ENCODE results near the gene ZFP42. TPM values are rescaled to one million over a fixed set of nuclear protein-coding genes. Genes with fewer than 3 reads are reported as not detected.
A peak's percentile ranks its signal among the peaks of the same experiment; 100 is the strongest.
"Not testable (repeated sequence)": the region's sequence is repeated elsewhere in the genome, so short reads cannot be mapped to it uniquely, and the experiment has no call there.

Gene ZFP42
- polyA plus RNA-seq, 1 donor: 0.34 TPM

DNA sequence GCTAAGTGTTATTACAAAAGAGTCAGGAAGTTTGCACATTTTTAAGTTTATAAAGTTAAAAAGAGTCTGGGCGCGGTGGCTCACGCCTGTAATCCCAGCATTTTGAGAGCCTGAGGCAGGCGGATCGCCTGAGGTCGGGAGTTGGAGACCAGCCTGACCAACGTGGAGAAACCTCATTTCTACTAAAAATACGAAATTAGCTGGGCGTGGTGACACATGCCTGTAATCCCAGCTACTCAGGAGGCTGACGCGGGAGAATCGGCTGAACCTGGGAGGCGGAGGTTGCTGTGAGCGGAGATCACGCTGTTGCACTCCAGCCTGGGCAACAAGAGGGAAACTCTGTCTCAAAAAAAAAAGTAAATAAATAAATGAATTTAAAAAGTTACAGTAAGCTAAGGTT, 2.4 kb downstream of the ZFP42 start:
- not testable (repeated sequence) for H3K27ac ChIP-seq (ENCODE audit: low read length); H3K36me3 ChIP-seq (ENCODE audit: control insufficient read depth, insufficient read depth, low read length); H3K4me3 ChIP-seq (ENCODE audit: low read length); DNase-seq; H3K4me1 ChIP-seq (ENCODE audit: control insufficient read depth, insufficient read depth, low read length); H3K9me3 ChIP-seq (ENCODE audit: control insufficient read depth, low read depth, low read length)
- WGBS (ENCODE audit: insufficient coverage, low lambda C conversion rate): no CpG with 5 or more reads among the region's 15 CpGs
- H3K27me3 ChIP-seq (ENCODE audit: control insufficient read depth, insufficient read depth, low read length): peaks cover 22% of the 10 kb centered on the region

- Histone ChIP-seq H3K27ac (ENCODE audit: low read length) (no peak overlapping the region), H3K4me3 (ENCODE audit: low read length) (no peak overlapping the region), H3K9me3 (ENCODE audit: control insufficient read depth, low read depth, low read length) (peaks cover 4% of the 10 kb centered on the region), H3K36me3 (ENCODE audit: control insufficient read depth, insufficient read depth, low read length) (no peaks in the 10 kb centered on the region), H3K4me1 (ENCODE audit: control insufficient read depth, insufficient read depth, low read length) (no peaks in the 10 kb centered on the region), H3K27me3 (ENCODE audit: control insufficient read depth, insufficient read depth, low read length) (peaks cover 22% of the 10 kb centered on the region)
- WGBS (ENCODE audit: insufficient coverage, low lambda C conversion rate): no CpG with 5 or more reads among the region's 2 CpGs
- no peak for DNase-seq
Measured at GRCh38 chr4:187999406-187999932, 3.9 kb downstream of the ZFP42 start.

GRCh38 chr4:188002323-188002722, 6.8 kb downstream of the ZFP42 start:
- no peaks in the 10 kb centered on the region for H3K4me1 ChIP-seq (ENCODE audit: control insufficient read depth, insufficient read depth, low read length)
- no peak overlapping the region for H3K4me3 ChIP-seq (ENCODE audit: low read length)
- no peaks in the 10 kb centered on the region for H3K27me3 ChIP-seq (ENCODE audit: control insufficient read depth, insufficient read depth, low read length)
- no peaks in the 10 kb centered on the region for H3K9me3 ChIP-seq (ENCODE audit: control insufficient read depth, low read depth, low read length)
- H3K36me3 ChIP-seq (ENCODE audit: control insufficient read depth, insufficient read depth, low read length): no peaks in the 10 kb centered on the region
- WGBS (ENCODE audit: insufficient coverage, low lambda C conversion rate): no CpG with 5 or more reads among the region's 2 CpGs
- no peak for DNase-seq
- H3K27ac ChIP-seq (ENCODE audit: low read length): no peak overlapping the region

GRCh38 chr4:188002751-188003150, 7.2 kb downstream of the ZFP42 start:
- Histone ChIP-seq H3K36me3 (ENCODE audit: control insufficient read depth, insufficient read depth, low read length) (no peaks in the 10 kb centered on the region), H3K4me3 (ENCODE audit: low read length) (no peak overlapping the region), H3K9me3 (ENCODE audit: control insufficient read depth, low read depth, low read length) (no peaks in the 10 kb centered on the region), H3K27ac (ENCODE audit: low read length) (no peak overlapping the region), H3K4me1 (ENCODE audit: control insufficient read depth, insufficient read depth, low read length) (no peaks in the 10 kb centered on the region), H3K27me3 (ENCODE audit: control insufficient read depth, insufficient read depth, low read length) (no peaks in the 10 kb centered on the region)
- no peak for DNase-seq
- whole genome bisulfite sequencing (ENCODE audit: insufficient coverage, low lambda C conversion rate): no CpG with 5 or more reads among the region's 7 CpGs

GRCh38 chr4:188005561-188005960, 10.0 kb downstream of the ZFP42 start:
- no peak for DNase-seq
- WGBS (ENCODE audit: insufficient coverage, low lambda C conversion rate): 71% methylated on average over 1 of the region's 3 CpGs
- no peak overlapping the region for H3K27ac ChIP-seq (ENCODE audit: low read length)
- no peaks in the 10 kb centered on the region for H3K27me3 ChIP-seq (ENCODE audit: control insufficient read depth, insufficient read depth, low read length)
- no peaks in the 10 kb centered on the region for H3K4me1 ChIP-seq (ENCODE audit: control insufficient read depth, insufficient read depth, low read length)
- H3K4me3 ChIP-seq (ENCODE audit: low read length): no peak overlapping the region
- H3K9me3 ChIP-seq (ENCODE audit: control insufficient read depth, low read depth, low read length): no peaks in the 10 kb centered on the region
- H3K36me3 ChIP-seq (ENCODE audit: control insufficient read depth, insufficient read depth, low read length): no peaks in the 10 kb centered on the region

DNA sequence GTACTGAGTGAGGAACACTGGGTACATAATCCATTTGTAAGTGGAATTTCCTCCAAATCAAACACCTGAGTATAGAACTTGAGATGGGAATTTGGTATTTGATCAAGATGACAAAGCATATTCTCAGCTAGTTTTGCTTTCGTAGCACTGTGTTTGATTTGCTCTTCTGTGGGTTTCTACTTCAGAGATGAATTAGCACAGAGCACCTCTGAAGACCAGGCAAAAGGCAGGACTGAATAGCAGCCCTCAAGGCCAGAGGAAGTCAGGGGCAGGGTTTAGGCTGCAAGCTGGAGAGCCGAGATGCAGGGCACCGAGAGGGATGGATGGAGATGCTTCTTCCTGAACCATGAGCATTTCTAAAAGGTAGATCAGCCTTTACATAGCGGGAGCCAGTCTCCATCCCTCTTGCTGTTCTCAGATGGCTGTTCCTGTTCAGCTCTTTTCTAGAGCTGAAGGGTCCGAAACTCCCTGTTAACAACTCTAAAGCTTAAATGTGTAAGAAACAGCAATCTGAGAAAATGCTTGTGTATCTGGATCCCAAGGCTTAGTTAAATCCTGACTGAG, 10.8 kb downstream of the ZFP42 start:
- no peak for DNase-seq
- no CpG with 5 or more reads among the region's 5 CpGs for WGBS (ENCODE audit: insufficient coverage, low lambda C conversion rate)
- H3K27me3 ChIP-seq (ENCODE audit: control insufficient read depth, insufficient read depth, low read length): no peaks in the 10 kb centered on the region

DNA sequence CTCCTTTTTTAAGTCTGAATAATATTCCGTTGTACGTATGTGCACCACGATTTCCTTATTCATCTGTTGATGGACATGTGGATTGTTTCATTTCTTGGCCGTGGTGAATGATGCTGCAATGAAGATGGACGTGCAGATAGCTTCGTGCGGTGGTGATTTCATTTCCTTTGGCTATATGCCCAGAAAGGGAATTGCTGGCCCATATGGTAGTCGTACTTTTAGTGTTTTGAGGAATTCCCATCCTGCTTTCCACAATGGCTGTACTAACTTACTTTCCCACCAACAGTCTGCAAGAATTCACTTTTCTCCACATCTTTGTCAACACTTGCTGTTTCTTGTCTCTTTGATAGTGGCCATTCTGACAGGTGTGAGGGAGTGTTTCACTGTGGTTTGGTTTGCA, 12.8 kb downstream of the ZFP42 start:
- no peaks in the 10 kb centered on the region for H3K4me1 ChIP-seq (ENCODE audit: control insufficient read depth, insufficient read depth, low read length)
- DNase-seq: no peak
- WGBS (ENCODE audit: insufficient coverage, low lambda C conversion rate): 60% methylated on average over 1 of the region's 8 CpGs

More for the DNA sequence above, 10.8 kb downstream of the ZFP42 start:
- no peak overlapping the region for H3K4me3 ChIP-seq (ENCODE audit: low read length)
- H3K27ac ChIP-seq (ENCODE audit: low read length): no peak overlapping the region
- H3K9me3 ChIP-seq (ENCODE audit: control insufficient read depth, low read depth, low read length): no peaks in the 10 kb centered on the region
- H3K4me1 ChIP-seq (ENCODE audit: control insufficient read depth, insufficient read depth, low read length): no peaks in the 10 kb centered on the region
- no peaks in the 10 kb centered on the region for H3K36me3 ChIP-seq (ENCODE audit: control insufficient read depth, insufficient read depth, low read length)

DNA sequence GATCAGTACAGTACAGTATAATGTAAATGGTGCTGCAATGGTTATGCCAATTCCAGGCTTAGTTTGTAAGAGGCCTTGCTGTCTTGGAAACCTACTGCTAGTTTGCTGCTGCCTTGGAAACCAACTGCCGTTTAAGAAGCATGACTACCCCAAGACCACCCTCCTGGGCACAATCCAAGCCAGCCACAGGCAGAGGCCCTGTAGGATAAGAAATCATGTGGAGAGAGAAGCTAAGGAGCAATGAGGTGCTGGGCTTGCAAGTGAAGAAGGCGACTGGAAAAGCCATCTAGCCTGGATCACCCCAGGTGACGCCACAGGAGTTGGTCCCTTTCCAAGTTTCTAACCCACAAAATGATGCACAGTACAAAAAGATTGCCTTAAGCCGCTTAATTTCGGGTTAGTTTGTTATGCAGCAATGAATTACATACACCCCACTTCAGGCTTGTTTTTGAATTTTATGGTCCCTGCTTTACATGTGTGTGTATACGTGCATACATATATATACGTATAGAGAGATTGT, 16.9 kb downstream of the ZFP42 start:
- Histone ChIP-seq H3K27ac (ENCODE audit: low read length) (no peak overlapping the region), H3K4me3 (ENCODE audit: low read length) (no peak overlapping the region), H3K4me1 (ENCODE audit: control insufficient read depth, insufficient read depth, low read length) (no peaks in the 10 kb centered on the region), H3K27me3 (ENCODE audit: control insufficient read depth, insufficient read depth, low read length) (no peaks in the 10 kb centered on the region), H3K9me3 (ENCODE audit: control insufficient read depth, low read depth, low read length) (no peaks in the 10 kb centered on the region), H3K36me3 (ENCODE audit: control insufficient read depth, insufficient read depth, low read length) (no peaks in the 10 kb centered on the region)
- no peak for DNase-seq
- 95% methylated on average over 2 of the region's 7 CpGs for WGBS (ENCODE audit: insufficient coverage, low lambda C conversion rate)

More for the DNA sequence above, 12.8 kb downstream of the ZFP42 start:
- no peaks in the 10 kb centered on the region for H3K27me3 ChIP-seq (ENCODE audit: control insufficient read depth, insufficient read depth, low read length)
- H3K9me3 ChIP-seq (ENCODE audit: control insufficient read depth, low read depth, low read length): no peaks in the 10 kb centered on the region
- no peaks in the 10 kb centered on the region for H3K36me3 ChIP-seq (ENCODE audit: control insufficient read depth, insufficient read depth, low read length)
- no peak overlapping the region for H3K27ac ChIP-seq (ENCODE audit: low read length)
- H3K4me3 ChIP-seq (ENCODE audit: low read length): no peak overlapping the region

DNA sequence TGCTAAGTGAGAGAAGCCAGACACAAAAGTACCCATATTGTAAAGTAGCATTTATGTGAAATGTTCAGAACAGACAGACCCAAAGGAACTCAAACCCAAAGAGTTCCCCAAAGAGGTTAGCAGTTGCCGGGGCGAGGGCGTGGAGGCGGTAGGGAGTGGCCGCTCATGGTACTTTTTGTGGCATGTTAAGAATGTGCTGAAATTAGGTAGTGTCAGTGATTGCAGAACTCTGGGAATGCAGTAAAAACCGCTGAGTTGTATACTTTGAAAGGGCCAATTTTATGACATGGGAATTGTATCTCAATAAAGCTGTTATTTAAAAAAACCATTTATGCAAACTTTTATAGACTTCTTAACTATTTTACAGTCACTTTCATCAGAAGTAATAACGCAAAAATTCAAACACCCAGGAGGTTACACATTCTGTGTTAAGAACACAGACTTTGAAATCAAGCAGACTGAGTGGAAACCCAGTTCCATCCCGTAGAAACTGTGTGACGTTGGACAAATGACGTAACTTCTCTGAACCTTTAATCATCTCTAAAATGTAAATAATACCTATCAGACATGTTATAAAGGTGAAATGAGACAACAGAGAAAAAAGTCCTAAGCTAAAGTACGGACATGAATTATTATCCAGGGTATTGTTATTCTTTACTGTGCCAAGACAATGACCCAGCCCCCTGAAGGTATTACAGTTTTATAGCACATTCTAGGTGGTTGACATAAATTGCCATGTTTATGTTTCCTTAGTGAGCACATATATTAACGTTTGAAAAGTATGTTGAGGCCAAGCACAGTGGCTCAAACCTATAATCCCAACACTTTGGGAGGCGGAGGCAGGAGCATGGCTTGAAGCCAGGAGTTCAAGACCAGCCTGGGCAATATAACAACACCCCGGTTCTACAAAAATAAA, 19.7 kb downstream of the ZFP42 start:
- Histone ChIP-seq H3K27ac (ENCODE audit: low read length) (no peak overlapping the region), H3K27me3 (ENCODE audit: control insufficient read depth, insufficient read depth, low read length) (no peaks in the 10 kb centered on the region), H3K36me3 (ENCODE audit: control insufficient read depth, insufficient read depth, low read length) (no peaks in the 10 kb centered on the region), H3K4me3 (ENCODE audit: low read length) (no peak overlapping the region), H3K4me1 (ENCODE audit: control insufficient read depth, insufficient read depth, low read length) (no peaks in the 10 kb centered on the region), H3K9me3 (ENCODE audit: control insufficient read depth, low read depth, low read length) (no peaks in the 10 kb centered on the region)
- 33% methylated on average over 3 of the region's 14 CpGs for WGBS (ENCODE audit: insufficient coverage, low lambda C conversion rate)
- DNase-seq: peak in 1 of 2 donors; percentile 32

- H3K27ac ChIP-seq (ENCODE audit: low read length): no peak overlapping the region
- no peaks in the 10 kb centered on the region for H3K36me3 ChIP-seq (ENCODE audit: control insufficient read depth, insufficient read depth, low read length)
- no peak overlapping the region for H3K4me3 ChIP-seq (ENCODE audit: low read length)
- WGBS (ENCODE audit: insufficient coverage, low lambda C conversion rate): 40% methylated on average over 4 of the region's 7 CpGs
- no peaks in the 10 kb centered on the region for H3K27me3 ChIP-seq (ENCODE audit: control insufficient read depth, insufficient read depth, low read length)
- DNase-seq: no peak
- no peaks in the 10 kb centered on the region for H3K9me3 ChIP-seq (ENCODE audit: control insufficient read depth, low read depth, low read length)
- H3K4me1 ChIP-seq (ENCODE audit: control insufficient read depth, insufficient read depth, low read length): peaks cover 3% of the 10 kb centered on the region
Measured at GRCh38 chr4:188016754-188017153, 21.2 kb downstream of the ZFP42 start.

Data from large intestine (tissue), 3 donors.